HG03354 (cell line): Measurements from ENCODE around the gene SUGCT.

Experiments used
- ATAC-seq: cut with Tn5 transposase; IDR thresholded peaks from one replicate; pipeline ENCODE4 v1.9.1; 2021; ENCODE audit warnings: mild to moderate bottlenecking; ENCODE audit not compliant: unreplicated experiment, poor library complexity, severe bottlenecking

The SUGCT gene

DNA sequence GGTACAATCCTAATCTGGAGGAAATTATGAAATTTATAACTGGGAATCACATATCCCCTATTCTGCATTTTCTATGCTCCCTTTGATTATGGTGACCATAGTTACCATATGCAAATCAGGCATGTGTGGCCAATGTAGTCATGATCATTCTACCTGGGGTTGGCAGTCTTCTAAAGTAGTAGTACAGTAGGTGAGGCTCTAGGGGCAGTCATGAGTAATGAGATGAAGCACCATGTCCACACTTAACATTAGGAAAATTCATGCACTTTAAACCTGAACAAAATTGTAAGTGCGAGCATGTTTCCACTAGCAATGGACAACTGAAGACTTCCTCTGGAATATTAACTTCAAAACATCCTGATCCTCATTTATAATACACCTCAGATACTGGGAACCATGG, 545.9 kb downstream of the SUGCT start:
- peak; percentile 96 for ATAC-seq

DNA sequence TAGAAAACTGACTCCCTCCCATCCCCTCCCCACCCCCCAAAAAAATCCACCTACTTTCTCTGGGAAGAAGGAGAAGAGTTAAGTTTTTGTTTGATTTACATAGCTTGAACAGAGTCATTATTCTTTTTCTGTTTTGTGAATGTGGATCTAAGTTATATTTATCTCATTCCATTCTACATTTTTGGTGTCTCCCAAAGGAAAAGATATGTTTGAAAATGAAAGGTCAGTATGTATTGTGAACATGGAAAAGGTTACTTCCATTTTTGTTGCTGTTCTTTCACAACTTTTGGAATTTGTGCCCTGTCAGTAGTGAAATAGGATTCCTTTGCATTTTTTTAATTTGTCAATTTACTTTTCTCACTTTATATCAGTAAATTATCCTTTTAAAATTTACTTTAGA, 547.9 kb downstream of the SUGCT start:
- ATAC-seq = no peak

GRCh38 chr7:40694026-40694809, 559.4 kb downstream of the SUGCT start:
- ATAC-seq = no peak

- no peak for ATAC-seq
Observed at GRCh38 chr7:40694991-40695390, 560.2 kb downstream of the SUGCT start.

DNA sequence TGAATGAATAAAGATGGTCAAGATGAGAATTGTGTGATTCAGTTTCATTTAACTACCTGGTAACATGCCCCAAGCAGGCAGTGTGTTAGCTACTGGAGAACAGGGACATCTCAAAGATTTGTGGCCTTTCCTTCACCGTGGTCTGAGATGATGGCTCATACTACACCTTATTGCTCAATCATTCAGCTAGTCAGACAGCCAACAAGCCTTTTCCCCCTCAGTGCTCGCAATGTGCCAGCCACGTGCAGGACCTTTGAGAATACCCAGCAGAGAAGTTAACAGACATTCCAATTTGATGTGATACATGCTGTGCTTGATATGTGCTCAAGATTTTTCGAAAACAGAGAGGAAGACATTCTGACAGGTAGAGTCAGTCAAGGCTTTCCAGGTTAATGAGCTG, 562.8 kb downstream of the SUGCT start:
- ATAC-seq = no peak

DNA sequence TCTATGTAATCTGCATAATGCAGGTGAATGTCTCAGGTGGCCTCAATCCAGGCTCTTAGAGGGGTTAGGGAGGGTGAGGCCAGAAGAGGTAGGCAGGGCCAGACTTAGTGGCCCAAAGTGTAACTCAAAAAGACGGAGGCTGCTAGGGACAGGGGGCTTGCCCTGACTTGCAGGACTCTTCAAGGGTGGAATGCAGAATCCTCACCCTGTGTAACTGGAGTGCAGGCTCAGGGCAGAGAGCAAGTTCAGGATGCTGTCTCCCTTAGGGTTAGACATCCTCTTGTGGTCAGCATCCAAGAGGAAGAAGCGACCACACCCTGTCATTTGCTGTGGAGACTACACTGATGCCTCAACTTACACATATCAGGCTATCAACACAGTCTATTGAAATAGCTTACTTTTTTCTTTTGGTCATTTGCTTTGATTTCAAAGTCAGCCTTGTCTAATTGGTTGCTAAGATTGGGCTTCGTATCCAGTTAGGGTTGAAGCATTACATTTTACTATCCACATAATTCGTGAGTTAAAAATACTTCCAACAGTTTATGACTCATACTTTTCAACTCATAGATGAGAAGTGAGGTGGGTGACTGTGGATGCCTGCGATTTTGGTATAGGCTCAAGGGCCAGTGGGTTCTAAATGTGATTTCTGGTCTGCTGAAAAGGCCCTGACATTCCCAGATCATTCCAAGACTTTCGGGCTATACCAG, 563.6 kb downstream of the SUGCT start:
- ATAC-seq = no peak

DNA sequence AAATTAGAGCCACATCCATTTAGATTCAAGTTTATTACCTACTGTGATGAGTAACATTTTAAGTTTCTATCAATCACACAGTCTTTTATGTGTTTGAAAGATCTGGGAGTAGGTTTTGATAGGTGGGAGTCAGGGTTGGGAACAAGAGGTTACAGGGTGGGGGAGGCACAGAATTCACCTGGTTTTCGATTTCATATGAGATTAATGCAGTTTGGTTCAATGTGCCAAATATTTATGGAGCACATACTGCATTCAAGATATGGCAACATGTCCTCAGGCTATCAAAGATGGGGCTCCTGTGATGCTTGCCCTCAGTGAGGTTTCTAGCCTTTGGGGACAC, 564.1 kb downstream of the SUGCT start:
- ATAC-seq = no peak

DNA sequence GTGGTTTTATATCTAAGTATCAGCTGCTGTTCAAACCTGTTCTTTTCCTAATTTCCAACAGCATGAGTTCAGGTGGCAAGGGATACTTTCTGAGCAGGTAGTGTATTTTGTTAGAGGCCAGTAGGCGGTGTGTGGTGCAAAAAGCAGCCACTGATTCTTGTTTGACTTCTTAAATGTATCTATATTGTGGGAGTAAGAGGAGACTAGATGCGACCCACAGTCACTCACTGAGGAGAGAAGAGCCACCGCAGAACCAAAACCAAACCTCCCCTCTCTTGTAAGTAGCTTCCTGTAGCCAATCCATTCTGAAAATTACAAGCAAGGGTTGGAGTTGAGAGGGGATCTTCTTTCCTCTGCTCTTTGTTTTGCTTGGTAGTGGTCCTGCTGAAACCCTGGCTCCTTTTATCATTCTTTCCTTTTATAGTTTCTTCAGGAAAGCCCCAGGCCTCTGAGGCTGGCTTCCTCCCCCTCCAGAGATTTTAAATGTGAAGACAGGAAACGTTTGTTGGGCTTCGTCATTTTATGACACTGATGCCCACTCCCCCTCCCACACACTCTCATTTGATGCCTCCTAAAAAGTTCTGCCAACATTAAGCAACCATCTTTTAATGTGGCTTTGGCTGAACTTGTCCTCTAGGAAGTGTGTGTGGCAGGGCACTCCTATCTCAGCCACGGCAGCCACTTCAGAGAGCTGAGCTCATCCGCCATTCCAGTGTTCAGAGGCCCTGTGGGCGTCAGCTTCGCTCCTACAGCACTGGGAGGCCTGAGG, 566.0 kb downstream of the SUGCT start:
- no peak for ATAC-seq

GRCh38 chr7:40701836-40702551, 567.2 kb downstream of the SUGCT start:
- ATAC-seq = no peak

DNA sequence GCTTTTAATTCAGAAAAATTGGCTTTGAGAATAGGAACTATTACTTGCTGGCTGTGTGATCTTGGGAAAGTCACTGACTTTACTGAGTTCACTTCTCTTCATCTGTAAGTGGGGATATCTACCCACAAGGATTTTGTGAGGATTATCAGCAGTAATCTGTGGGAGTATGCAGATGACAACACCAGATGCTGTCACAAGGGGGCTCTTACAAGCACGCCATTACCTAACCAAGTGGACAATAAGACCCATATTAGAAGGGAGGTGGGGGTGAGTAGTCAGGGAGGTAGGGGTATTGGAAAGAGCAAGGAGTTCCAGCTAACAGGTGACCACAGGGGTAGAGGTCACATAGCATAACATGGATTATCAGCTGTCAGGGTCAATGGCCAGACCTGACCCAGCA, 569.4 kb downstream of the SUGCT start:
- ATAC-seq = no peak

- ATAC-seq = no peak
Observed at GRCh38 chr7:40706829-40707228, 572.0 kb downstream of the SUGCT start.

DNA sequence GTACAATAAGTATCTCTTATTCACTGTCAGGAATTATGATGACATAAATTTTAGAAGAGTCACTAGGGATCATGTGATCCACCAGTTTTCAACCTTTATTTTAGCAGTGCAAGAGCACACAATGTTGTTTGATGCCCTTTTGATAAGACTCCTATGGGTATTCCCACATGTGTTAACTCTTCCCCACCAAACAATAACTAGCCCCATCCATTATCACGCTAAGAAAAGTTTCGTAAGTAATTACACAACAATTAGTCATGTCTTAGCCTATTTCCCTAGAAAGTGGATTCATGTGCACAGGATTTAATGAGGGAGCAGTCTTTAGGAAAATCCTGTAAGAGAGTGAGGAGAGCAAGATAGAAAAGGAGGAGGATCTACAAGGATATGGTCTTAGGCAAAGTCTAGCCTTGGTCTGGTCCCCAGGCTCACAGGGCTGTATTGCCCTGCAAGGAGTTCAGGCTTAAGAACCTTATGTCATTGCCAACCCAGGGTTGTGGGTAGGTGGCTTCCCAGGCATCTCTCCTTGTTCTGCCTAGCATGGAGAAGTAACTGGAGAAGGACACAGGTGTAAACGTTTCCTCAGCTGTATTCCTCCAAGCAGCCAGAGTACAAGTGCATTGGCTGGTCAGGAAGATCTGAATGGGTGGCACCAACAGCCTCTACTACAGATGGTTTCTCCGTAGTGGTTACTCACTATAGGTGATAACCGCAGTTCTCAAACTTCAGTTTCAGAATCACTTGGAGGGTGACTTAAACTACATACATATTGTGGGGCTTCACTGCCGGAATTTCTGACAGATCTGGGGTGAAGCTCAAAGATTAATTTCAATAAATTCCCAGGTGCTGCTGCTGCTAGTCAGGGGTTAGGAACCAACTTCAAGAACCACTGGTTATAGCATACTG, 574.5 kb downstream of the SUGCT start:
- no peak for ATAC-seq

- ATAC-seq = no peak
Observed at GRCh38 chr7:40711706-40712105, 576.9 kb downstream of the SUGCT start.

DNA sequence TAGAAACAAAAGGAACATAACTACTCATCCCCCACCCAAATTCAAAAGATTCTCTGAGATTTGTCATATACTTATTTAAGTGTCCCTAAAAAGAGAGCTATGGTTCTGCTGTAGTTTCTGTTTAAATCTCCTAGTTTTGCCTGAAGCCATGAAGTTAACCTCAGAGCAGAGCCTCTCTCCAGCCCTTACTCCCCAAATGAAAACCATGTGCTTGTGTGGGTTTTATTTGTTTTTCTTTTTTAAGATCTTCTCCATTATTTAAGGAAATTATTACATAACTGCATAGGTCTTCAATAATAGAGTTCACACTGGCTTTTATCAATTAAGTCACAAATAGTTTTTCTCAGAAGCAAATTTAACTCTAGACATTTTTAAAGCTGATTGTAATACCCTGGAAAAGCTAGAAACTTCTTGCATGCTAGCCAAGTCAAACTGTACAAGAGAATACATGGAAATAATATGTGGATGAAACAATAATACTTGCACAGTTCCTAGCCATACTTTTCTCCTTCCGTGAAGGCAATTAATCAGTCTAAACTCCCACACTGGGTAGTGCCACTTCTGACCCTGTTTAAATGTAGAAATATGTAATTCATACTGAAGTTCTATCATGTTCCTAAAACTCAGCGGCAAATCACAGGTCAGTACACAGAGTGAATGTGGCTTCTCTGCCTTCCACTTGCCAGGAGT, 579.7 kb downstream of the SUGCT start:
- ATAC-seq = no peak

- ATAC-seq = no peak
Observed at GRCh38 chr7:40715053-40715430, 580.2 kb downstream of the SUGCT start.

DNA sequence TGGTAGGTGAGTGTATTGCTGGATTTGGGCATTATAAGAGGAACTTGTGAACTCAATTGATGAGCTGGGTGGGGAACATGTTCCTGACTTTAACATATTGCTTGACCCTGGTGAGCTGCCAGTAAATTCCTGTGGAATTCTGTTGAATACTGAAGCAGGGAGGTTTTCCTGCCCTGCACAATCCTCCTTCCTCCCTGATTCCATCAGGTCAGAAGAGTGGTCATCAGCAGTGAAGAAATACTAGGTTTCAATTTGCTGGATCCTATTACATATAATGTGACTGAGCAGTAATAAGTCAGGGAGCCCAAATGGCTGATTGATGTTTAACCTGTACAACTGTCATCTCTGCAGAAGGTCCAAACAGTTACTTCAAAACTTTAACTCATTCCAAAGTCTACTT, 581.2 kb downstream of the SUGCT start:
- ATAC-seq = no peak

DNA sequence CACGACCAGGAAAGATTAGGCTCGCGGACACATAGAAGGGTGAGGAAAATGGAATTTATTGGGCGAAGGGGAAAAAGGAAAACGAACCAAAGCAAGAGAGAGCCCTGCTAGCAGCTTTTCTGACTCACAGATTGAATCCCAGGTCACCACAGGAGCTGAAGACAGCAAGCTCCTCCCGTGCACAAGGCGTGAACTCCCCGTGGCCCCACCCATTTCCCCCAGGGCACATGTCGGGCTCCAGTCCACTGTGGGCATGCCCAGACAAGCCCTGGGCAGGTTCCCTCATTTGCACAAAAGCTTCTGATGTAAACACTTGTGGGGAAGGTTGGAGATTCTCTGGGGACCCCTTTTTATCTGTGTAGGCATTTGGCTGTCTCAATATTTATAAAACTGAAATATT, 582.4 kb downstream of the SUGCT start:
- ATAC-seq = no peak

DNA sequence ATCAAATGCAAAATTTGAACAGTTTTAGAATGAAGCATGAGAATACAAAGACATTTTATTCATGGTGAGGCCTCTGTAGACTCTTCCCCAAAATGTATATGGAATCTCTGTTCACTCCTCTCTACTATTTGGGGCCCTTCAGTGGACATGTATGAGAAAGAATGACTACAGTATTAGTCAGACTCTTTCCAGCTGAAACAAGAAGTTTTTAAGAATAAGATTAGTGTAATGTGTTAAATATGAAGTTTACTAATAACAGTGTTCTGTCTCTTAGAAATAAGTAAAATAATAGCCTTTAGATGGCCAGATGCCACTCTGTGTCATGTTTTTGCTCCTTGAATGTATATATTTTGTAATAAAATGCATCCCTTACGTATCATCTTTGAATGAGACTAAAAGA, 585.6 kb downstream of the SUGCT start:
- no peak for ATAC-seq
